ENCODE results near the gene ACVR1B. TPM values are rescaled to one million over a fixed set of nuclear protein-coding genes. Genes with fewer than 3 reads are reported as not detected.

Gene ACVR1B
- total and polyA plus RNA-seq, 2 donors (not counting 3 experiments of a cell fraction or from before 2014, with no cell fraction given) = 29.0 to 33.7 TPM

GRCh38 chr12:51949342-51950030 is 2.0 kb upstream of the ACVR1B start:
- TF ChIP-seq EZH2 (IDR thresholded peaks at IDR 0.05; ENCODE audit: borderline replicate concordance, low read depth, low read length, severe bottlenecking) (no peak), FOS (IDR thresholded peaks at IDR 0.05; ENCODE audit: borderline replicate concordance, insufficient read depth, low read length) (no peak), CTCF (IDR thresholded peaks at IDR 0.05; ENCODE audit: extremely low read depth in 1 of 2, insufficient read depth in 1 of 2, low read depth in 1 of 2, low read length in 2 of 2) (no peak), MYC (IDR thresholded peaks at IDR 0.05; ENCODE audit: low read depth, low read length) (no peak), JUN (IDR thresholded peaks at IDR 0.05; ENCODE audit: borderline replicate concordance, insufficient read depth, insufficient read length, low read depth) (no peak)
- DNase-seq (ENCODE audit: low read depth, low spot score) (no peak), FAIRE-seq (no peak)
- ChIA-PET CTCF (interaction anchor here (1.1 to 3.7 kb wide), 6 partner anchors 13 to 34 kb away, joined by 3 to 24 read pairs (median 4); no protein-coding TSS in a partner anchor), POLR2A (interaction anchor here (0.8 kb wide), 1 partner anchor 57 kb away, joined by 3 read pairs; the partner anchor contains the start of gene TAMALIN)
- intact Hi-C loops (cut with micrococcal nuclease) (no loop called here), dilution Hi-C loops (cut with MboI; ENCODE audit: extremely low pct_ligation_motif_present, low sequenced_read_pairs) (no loop called here)
- Histone ChIP-seq H3K9me3 (replicated peaks; ENCODE audit: control insufficient read depth, insufficient read depth, low read length) (no peaks in the 10 kb centered on the region), H3K79me2 (ENCODE audit: control insufficient read depth, insufficient read depth, low read length) (peaks cover 28% of the 10 kb centered on the region), H3K4me3 (replicated peaks in 1 of 3; ENCODE audit: insufficient read depth in 1 of 3, low read depth in 1 of 3, low read length in 3 of 3) (no peak overlapping the region), H3K36me3 (ENCODE audit: control insufficient read depth in 2 of 2, extremely low read depth in 1 of 2, insufficient read depth in 2 of 2, low read length in 2 of 2) (no peaks in the 10 kb centered on the region), H3K27me3 (ENCODE audit: control insufficient read depth in 2 of 2, insufficient read depth in 2 of 2, low read length in 2 of 2) (peaks cover 0 to 4% of the 10 kb centered on the region in 2 experiments), H4K20me1 (replicated peaks; ENCODE audit: control insufficient read depth, extremely low read depth, insufficient read depth, low read length) (peaks cover 2% of the 10 kb centered on the region), H3K4me1 (ENCODE audit: control insufficient read depth, extremely low read depth, insufficient read depth, low read length) (peaks cover 20% of the 10 kb centered on the region), H3K4me2 (ENCODE audit: insufficient read depth, low read length) (no peak overlapping the region), H2AFZ (ENCODE audit: low read depth, low read length) (no peak overlapping the region), H3K27ac (ENCODE audit: insufficient read depth, low read depth, low read length) (no peak overlapping the region), H3K9me1 (replicated peaks; ENCODE audit: control insufficient read depth, extremely low read depth, insufficient read depth, low read length) (no peaks in the 10 kb centered on the region), H3K9ac (replicated peaks; ENCODE audit: extremely low read depth, insufficient read depth, low read length) (no peak overlapping the region)
- BruUV-seq (replicated peaks) = no TSS peak
